Fibroblast of pulmonary artery (primary cell): ENCODE measurements around the gene POLN.

Experiments
- DNase-seq: peaks from one replicate; pipeline ENCODE4 v3.0.0-alpha.2; 2010; ENCODE audit warnings: low read depth
- H3K4me3 ChIP-seq: replicated peaks from 2 replicates; pipeline ENCODE4 v1.5.1; 2011; ENCODE audit warnings: low read depth, mild to moderate bottlenecking, control low read depth, low read length, moderate library complexity
- TF ChIP-seq, protein P1 (sequence below): IDR thresholded peaks from 2 replicates; pipeline ENCODE4 v1.5.1; 2011; ENCODE audit warnings: mild to moderate bottlenecking, control low read depth, low read length, inconsistent platforms; ENCODE audit errors: missing control alignments

The POLN gene

GRCh38 chr4:2025817-2026216 is 216.1 kb downstream of the POLN start:
- no peak for DNase-seq
- TF ChIP-seq, protein P1, sequence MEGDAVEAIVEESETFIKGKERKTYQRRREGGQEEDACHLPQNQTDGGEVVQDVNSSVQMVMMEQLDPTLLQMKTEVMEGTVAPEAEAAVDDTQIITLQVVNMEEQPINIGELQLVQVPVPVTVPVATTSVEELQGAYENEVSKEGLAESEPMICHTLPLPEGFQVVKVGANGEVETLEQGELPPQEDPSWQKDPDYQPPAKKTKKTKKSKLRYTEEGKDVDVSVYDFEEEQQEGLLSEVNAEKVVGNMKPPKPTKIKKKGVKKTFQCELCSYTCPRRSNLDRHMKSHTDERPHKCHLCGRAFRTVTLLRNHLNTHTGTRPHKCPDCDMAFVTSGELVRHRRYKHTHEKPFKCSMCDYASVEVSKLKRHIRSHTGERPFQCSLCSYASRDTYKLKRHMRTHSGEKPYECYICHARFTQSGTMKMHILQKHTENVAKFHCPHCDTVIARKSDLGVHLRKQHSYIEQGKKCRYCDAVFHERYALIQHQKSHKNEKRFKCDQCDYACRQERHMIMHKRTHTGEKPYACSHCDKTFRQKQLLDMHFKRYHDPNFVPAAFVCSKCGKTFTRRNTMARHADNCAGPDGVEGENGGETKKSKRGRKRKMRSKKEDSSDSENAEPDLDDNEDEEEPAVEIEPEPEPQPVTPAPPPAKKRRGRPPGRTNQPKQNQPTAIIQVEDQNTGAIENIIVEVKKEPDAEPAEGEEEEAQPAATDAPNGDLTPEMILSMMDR = no peak
- H3K4me3 ChIP-seq = no peak overlapping the region

- H3K4me3 ChIP-seq = no peak overlapping the region
- TF ChIP-seq, protein P1 = no peak
- DNase-seq = no peak
Observed at GRCh38 chr4:2024683-2025082, 217.2 kb downstream of the POLN start.
